HFFc6 (cell line): ENCODE data around the gene DPP8. TPM values are rescaled to one million over a fixed set of nuclear protein-coding genes. Genes with fewer than 3 reads are reported as not detected.

ENCODE experiments used
- DNase-seq: peaks from one replicate; pipeline ENCODE4 v3.0.0-alpha.2; 2018
- H3K27ac Mint-ChIP-seq: 2 replicates; pipeline ENCODE4 v1.8.0; 2020; ENCODE audit warnings: mild to moderate bottlenecking, mixed read lengths
- H3K27me3 Mint-ChIP-seq: 2 replicates; pipeline ENCODE4 v1.8.0; 2021; ENCODE audit warnings: mild to moderate bottlenecking, moderate library complexity, mixed read lengths; ENCODE audit not compliant: insufficient read depth
- H3K36me3 Mint-ChIP-seq: 2 replicates; pipeline ENCODE4 v1.8.0; 2021; ENCODE audit warnings: low read depth, mixed read lengths
- H3K4me1 Mint-ChIP-seq: 2 replicates; pipeline ENCODE4 v1.8.0; 2020; ENCODE audit warnings: low read depth, mixed read lengths
- H3K4me3 Mint-ChIP-seq: 2 replicates; pipeline ENCODE4 v1.8.0; 2020; ENCODE audit warnings: mild to moderate bottlenecking, moderate library complexity, mixed read lengths
- H3K9me3 Mint-ChIP-seq: 2 replicates; pipeline ENCODE4 v1.8.0; 2020; ENCODE audit warnings: mild to moderate bottlenecking, mixed read lengths
- total RNA-seq, 6 experiments: library from RNA; stranded (reverse); fragmentation: NEBNext Ultra II Directional; extraction: Animal tissue kit (Norgen Biotek cat#: 25700); gene quantifications; 2 replicates in 1 of 6; 3 replicates in 5 of 6; pipeline ENCODE4 v1.2.3, GENCODE V29; 2021
- TF ChIP-seq, protein P1 (sequence below): fragments of 200-600 bp; sonication (generic); IDR thresholded peaks from 2 replicates; pipeline ENCODE4 v1.5.0; 2021; ENCODE audit warnings: antibody characterized with exemption, mild to moderate bottlenecking

Gene DPP8
- total RNA-seq, 6 experiments from 2014 or later = 24.9 to 34.9 (median 30.9) TPM

DNA sequence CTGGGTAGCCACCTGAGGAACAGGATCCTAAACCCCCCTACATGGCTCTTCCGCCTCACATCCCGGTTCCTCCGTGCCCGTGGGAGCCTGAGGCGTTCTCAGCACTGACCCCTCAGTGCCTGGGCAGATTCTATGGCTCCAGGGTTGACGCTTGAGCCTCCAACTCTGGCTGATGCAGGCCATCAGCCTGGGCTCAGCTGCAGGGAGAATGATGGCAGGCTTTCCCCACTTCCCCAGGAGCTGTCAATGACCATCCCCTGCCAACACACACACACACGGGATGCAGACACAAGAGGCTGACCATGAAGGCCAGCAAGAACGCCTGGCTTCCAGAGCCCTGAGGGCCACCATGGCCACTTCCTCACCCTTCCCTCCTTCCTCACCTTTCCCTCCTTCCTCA is 123.9 kb downstream of the DPP8 start:
- Mint-ChIP-seq H3K27ac (no peak overlapping the region), H3K4me3 (no peak overlapping the region), H3K4me1 (no peaks in the 10 kb centered on the region), H3K36me3 (no peaks in the 10 kb centered on the region), H3K27me3 (peaks cover 46% of the 10 kb centered on the region), H3K9me3 (no peaks in the 10 kb centered on the region)
- TF ChIP-seq, protein P1, sequence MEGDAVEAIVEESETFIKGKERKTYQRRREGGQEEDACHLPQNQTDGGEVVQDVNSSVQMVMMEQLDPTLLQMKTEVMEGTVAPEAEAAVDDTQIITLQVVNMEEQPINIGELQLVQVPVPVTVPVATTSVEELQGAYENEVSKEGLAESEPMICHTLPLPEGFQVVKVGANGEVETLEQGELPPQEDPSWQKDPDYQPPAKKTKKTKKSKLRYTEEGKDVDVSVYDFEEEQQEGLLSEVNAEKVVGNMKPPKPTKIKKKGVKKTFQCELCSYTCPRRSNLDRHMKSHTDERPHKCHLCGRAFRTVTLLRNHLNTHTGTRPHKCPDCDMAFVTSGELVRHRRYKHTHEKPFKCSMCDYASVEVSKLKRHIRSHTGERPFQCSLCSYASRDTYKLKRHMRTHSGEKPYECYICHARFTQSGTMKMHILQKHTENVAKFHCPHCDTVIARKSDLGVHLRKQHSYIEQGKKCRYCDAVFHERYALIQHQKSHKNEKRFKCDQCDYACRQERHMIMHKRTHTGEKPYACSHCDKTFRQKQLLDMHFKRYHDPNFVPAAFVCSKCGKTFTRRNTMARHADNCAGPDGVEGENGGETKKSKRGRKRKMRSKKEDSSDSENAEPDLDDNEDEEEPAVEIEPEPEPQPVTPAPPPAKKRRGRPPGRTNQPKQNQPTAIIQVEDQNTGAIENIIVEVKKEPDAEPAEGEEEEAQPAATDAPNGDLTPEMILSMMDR = no peak
- no peak for DNase-seq

DNA sequence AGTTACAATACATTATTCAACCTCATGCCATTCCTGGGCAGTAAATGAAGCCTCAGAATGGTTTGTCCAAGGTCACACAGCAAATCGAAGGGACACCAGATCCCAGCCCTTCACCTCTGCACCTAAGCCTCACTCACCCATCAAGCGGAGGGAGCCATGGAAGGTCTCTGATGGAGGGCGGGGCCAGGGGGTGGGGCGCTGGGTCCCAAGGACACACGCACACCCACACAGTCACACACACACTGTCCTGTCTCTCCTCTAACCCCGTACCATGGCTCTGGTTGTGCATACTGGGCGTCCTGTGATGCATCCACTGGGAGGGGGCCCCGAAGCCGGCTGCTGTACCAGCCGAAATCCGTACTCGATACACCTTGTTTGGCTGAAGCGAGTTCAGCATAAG is 124.4 kb downstream of the DPP8 start:
- no peaks in the 10 kb centered on the region for H3K9me3 Mint-ChIP-seq
- no peaks in the 10 kb centered on the region for H3K4me1 Mint-ChIP-seq
- no peaks in the 10 kb centered on the region for H3K36me3 Mint-ChIP-seq
- H3K4me3 Mint-ChIP-seq = no peak overlapping the region
- TF ChIP-seq, protein P1 = no peak
- peaks cover 50% of the 10 kb centered on the region for H3K27me3 Mint-ChIP-seq
- no peak overlapping the region for H3K27ac Mint-ChIP-seq
- DNase-seq = no peak

Other genes starting within 250 kb of the DPP8 start
- gene PARP16, start 230.8 kb downstream of the DPP8 start, total RNA-seq = 1 to 10 TPM; 4.1 to 5.1 (median 4.4) TPM
- not detected for gene RNU5A-1, start 221.6 kb downstream of the DPP8 start, total RNA-seq
- gene RNU5B-1, start 213.0 kb downstream of the DPP8 start, total RNA-seq = 10 to 100 TPM in 2 of 6 experiments, 1 to 10 TPM in 1, not detected in 3; 8.6 to 18.0 (median 10.5) TPM
- not detected for gene IGDCC3, start 139.7 kb downstream of the DPP8 start, total RNA-seq
- gene IGDCC4, start 94.7 kb downstream of the DPP8 start, total RNA-seq = under 1 TPM; 0.07 to 0.72 (median 0.55) TPM
- gene HACD3, start 12.8 kb upstream of the DPP8 start, total RNA-seq = 10 to 100 TPM; 58.7 to 71.1 (median 65.7) TPM
- 10 to 100 TPM; 27.8 to 35.0 (median 31.0) TPM for gene INTS14, start 93.4 kb upstream of the DPP8 start, total RNA-seq
- gene SLC24A1, start 104.2 kb upstream of the DPP8 start, total RNA-seq = 10 to 100 TPM in 4 of 6 experiments, 1 to 10 TPM in 2; 7.4 to 14.6 (median 11.7) TPM